Fibroblast of lung (primary cell): Measurements from ENCODE around the gene DDX51.

Experiments used
- CTCF ChIP-seq, 2 donors: IDR thresholded peaks in 1 of 2; conservative IDR thresholded peaks in 1 of 2; 1 replicate in 1 of 2; 2 replicates in 1 of 2; pipeline ENCODE4 v1.5.1; 2011 to 2012; ENCODE audit warnings: low read length in 2 of 2, control low read depth in 1 of 2, inconsistent platforms in 1 of 2, low read depth in 1 of 2, mild to moderate bottlenecking in 1 of 2
- EZH2 ChIP-seq: IDR thresholded peaks from 2 replicates; pipeline ENCODE4 v1.5.1; 2012; ENCODE audit warnings: low read length, control low read depth, mild to moderate bottlenecking; ENCODE audit errors: missing control alignments

GRCh38 chr12:132179431-132180362 is 35.6 kb upstream of the DDX51 start:
- no peak for TF ChIP-seq CTCF (conservative IDR thresholded peaks at IDR 0.05 in 1 of 2, IDR thresholded peaks at IDR 0.05 in 1 of 2; ENCODE audit: low read depth in 1 of 2, low read length in 2 of 2)
- no peak for TF ChIP-seq EZH2
